NCI-H1930 (cell line): ENCODE results near the gene CHD3.
"Not testable (repeated sequence)": the region's sequence is repeated elsewhere in the genome, so short reads cannot be mapped to it uniquely, and the experiment has no call there.

Experiments used
- DNase-seq, 2 experiments: peaks; one replicate each; lab custom pipeline; 2025; lab: John Stamatoyannopoulos, UW

CHD3 gene

DNA sequence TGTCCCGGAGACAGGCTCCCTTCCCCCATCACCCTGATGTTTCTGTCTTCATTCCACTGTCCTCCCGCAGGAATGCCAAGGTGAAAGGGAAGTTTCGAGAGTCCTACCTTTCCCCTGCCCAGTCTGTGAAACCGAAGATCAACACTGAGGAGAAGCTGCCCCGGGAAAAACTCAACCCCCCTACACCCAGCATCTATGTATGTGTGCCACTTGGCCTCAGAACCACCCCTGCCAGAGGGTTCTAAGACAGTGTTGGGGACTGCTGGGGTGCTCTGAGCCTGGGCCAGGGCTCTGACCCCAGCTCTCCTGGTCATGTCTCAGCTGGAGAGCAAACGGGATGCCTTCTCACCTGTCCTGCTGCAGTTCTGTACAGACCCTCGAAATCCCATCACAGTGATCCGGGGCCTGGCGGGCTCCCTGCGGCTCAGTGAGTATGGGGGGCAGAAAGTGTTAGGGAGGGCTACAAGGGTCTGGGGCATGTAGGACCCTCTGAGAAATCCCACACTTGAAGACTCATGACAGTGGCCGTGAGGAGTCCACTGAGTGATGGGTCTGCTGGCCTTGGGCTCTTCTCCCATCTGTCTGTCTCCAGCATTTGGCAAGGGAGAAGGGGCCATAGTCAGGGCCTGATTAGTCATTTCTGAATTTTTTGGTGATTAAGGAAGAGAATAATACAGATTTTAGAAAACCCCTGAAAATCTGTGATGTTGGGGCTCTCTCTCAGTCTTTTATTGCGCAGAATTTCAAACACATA is 38.7 kb upstream of the CHD3 start:
- DNase-seq: no peak

DNA sequence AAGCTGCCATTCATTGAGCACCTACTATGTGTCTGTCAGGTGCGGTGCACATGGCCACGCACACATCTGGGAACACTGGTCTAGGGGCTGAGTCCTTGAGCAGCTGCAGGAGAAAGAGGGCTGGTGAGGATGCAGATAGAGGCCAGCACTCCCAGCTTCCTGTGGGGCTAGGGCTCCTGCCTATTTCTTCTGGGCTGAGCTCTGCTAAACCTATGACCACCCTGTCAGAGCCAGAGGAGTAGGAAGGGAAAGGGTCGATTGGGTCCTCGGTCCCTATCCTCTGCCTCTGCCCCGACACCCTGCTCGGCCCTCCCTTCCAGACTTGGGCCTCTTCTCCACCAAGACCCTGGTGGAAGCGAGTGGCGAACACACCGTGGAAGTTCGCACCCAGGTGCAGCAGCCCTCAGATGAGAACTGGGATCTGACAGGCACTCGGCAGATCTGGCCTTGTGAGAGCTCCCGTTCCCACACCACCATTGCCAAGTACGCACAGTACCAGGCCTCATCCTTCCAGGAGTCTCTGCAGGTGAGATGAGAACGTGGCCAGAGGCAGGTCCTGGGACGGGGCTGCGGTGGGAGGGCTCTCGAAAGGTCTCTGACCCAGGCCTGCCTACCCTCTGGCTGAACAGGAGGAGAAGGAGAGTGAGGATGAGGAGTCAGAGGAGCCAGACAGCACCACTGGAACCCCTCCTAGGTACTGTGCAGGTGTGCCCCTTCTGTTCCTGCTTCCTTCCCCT is 37.7 kb upstream of the CHD3 start:
- no peak for DNase-seq

DNA sequence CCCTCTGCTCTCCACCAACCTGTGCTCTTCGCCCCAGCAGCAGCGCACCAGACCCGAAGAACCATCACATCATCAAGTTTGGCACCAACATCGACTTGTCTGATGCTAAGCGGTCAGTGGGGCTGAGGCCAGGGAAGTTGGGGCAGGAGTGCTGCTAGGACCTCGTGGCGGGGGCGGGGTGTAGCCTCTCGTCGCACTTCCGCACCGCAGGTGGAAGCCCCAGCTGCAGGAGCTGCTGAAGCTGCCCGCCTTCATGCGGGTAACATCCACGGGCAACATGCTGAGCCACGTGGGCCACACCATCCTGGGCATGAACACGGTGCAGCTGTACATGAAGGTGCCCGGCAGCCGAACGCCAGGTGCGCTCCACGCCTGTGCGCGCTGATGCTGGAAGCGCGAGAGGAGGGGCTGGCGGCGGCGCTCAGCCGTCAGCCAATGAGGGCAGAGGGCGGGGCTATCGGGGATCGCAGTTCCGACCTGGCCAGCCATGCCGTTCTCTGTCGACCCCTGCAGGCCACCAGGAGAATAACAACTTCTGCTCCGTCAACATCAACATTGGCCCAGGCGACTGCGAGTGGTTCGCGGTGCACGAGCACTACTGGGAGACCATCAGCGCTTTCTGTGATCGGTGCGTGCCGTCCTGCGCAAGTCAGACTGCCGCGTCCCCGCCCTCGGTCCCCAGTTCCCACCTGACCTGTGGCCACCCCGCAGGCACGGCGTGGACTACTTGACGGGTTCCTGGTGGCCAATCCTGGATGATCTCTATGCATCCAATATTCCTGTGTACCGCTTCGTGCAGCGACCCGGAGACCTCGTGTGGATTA is 36.9 kb upstream of the CHD3 start:
- peak; percentile 82 to 87 for DNase-seq

DNA sequence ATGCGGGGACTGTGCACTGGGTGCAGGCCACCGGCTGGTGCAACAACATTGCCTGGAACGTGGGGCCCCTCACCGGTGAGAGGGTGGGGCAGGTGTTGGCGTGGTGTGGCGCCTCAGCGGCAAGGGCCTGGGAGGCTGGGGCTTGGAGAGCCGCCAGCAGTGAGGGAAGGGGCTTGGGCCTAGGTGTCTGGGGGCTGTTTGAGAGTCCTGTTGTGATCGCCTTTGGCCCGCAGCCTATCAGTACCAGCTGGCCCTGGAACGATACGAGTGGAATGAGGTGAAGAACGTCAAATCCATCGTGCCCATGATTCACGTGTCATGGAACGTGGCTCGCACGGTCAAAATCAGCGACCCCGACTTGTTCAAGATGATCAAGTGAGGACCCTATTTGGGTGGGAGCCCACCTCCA is 36.3 kb upstream of the CHD3 start:
- DNase-seq: no peak

DNA sequence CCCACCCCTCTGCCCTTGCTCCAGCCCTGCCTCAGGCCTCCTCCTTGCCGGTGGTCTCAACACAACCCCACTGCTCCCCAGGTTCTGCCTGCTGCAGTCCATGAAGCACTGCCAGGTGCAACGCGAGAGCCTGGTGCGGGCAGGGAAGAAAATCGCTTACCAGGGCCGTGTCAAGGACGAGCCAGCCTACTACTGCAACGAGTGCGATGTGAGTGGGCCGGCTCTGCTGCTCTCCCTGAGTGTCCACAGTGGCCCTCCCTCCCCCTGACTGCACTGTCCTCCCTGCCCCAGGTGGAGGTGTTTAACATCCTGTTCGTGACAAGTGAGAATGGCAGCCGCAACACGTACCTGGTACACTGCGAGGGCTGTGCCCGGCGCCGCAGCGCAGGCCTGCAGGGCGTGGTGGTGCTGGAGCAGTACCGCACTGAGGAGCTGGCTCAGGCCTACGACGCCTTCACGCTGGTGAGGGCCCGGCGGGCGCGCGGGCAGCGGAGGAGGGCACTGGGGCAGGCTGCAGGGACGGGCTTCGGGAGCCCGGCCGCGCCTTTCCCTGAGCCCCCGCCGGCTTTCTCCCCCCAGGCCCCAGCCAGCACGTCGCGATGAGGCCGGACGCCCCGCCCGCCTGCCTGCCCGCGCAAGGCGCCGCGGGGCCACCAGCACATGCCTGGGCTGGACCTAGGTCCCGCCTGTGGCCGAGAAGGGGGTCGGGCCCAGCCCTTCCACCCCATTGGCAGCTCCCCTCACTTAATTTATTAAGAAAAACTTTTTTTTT is 35.5 kb upstream of the CHD3 start:
- no peak for DNase-seq

DNA sequence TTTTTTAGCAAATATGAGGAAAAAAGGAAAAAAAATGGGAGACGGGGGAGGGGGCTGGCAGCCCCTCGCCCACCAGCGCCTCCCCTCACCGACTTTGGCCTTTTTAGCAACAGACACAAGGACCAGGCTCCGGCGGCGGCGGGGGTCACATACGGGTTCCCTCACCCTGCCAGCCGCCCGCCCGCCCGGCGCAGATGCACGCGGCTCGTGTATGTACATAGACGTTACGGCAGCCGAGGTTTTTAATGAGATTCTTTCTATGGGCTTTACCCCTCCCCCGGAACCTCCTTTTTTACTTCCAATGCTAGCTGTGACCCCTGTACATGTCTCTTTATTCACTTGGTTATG is 34.9 kb upstream of the CHD3 start:
- no peak for DNase-seq

DNA sequence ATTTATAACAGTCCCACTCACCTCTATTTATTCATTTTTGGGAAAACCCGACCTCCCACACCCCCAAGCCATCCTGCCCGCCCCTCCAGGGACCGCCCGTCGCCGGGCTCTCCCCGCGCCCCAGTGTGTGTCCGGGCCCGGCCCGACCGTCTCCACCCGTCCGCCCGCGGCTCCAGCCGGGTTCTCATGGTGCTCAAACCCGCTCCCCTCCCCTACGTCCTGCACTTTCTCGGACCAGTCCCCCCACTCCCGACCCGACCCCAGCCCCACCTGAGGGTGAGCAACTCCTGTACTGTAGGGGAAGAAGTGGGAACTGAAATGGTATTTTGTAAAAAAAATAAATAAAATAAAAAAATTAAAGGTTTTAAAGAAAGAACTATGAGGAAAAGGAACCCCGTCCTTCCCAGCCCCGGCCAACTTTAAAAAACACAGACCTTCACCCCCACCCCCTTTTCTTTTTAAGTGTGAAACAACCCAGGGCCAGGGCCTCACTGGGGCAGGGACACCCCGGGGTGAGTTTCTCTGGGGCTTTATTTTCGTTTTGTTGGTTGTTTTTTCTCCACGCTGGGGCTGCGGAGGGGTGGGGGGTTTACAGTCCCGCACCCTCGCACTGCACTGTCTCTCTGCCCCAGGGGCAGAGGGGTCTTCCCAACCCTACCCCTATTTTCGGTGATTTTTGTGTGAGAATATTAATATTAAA is 34.4 kb upstream of the CHD3 start:
- DNase-seq: no peak

DNA sequence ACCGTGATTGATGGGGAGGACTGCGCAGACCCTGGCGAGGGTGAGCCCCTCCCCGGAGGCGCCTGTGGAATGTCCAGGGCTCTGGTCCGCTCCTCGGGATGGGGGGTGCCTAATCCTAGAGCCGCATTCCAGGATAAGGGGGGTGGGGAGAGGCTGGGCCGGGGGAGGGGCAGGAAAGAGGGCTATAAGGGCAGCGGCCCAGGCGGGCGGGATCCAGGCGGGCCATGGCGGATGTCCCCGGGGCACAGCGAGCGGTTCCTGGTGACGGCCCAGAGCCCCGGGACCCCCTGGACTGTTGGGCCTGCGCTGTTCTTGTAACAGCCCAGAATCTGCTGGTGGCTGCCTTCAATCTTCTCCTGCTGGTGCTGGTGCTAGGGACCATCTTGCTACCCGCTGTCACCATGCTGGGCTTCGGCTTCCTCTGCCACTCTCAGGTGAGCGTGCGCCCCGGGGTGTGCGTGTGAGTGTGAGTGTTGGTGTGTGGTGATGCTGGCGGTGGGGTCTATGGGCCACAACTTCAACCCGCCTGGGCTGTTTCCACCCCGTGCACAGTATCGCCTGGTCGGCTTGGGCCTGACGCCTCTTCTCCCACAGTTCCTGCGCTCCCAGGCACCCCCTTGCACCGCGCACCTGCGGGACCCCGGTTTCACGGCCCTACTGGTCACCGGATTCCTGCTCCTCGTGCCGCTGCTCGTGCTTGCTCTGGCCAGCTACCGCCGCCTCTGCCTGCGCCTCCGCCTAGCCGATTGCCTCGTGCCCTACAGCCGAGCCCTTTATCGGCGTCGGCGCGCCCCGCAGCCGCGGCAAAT is 33.5 kb upstream of the CHD3 start, which contains the start of gene TMEM88:
TSS of gene TMEM88 (plus strand) at position 216 of the 809 bp plus-strand sequence. CDS start at position 225, 9 bp downstream.
- no peak for DNase-seq

DNA sequence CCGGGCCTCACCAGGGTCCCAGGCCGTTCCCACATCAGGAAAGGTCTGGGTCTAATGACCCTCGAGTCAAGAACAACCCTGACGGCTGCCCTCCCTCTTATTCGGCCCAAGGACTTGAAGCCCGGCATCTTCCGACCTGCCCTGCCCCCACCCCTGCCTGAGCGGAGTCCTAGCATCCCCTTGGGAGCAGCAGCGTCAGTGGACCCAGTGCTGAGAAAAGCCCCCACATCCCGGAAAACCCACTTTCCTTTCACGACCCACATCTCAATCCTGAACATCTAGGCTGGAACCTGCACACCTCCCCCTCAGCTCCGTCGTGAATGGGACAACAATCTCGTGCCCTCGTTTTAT is 33.0 kb upstream of the CHD3 start:
- no peak for DNase-seq

DNA sequence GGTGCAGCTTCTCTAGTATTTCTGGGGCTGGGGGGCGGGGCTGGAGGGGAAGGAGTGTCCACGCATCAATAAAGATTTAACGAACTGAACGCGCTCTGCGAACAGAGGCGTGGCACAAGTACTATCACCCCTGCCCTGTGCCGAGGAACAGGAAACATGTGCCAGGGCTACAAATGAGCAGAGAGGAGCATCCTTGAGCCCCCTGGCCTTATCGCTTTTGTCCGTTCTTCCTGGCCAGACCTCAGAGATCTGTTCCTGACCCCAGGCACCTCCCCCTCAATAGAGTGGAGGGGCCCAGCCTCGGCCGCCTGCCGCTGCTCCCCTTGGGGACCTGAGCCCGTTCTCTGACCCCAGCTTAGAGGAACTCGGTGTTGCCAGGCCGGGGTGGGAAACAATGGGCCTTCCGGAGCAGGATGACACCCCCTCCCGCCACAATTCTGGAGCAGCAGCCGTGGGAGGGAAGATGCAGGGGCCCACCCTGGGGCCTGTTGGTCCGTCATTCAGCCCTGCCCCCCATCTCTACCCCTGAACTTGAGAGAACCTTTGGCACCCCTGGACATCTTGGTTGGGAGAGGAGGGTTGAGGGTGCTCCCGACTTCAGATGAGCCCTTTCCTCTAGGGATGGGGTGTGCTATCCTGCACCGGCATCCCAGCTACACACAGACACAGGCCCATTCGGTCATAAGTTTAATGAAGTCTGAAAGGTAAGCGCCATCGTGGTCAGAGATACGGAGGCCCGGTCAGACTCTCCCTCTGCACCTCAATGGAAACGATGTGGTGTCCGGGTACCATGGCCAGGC is 32.4 kb upstream of the CHD3 start:
- no peak for DNase-seq

DNA sequence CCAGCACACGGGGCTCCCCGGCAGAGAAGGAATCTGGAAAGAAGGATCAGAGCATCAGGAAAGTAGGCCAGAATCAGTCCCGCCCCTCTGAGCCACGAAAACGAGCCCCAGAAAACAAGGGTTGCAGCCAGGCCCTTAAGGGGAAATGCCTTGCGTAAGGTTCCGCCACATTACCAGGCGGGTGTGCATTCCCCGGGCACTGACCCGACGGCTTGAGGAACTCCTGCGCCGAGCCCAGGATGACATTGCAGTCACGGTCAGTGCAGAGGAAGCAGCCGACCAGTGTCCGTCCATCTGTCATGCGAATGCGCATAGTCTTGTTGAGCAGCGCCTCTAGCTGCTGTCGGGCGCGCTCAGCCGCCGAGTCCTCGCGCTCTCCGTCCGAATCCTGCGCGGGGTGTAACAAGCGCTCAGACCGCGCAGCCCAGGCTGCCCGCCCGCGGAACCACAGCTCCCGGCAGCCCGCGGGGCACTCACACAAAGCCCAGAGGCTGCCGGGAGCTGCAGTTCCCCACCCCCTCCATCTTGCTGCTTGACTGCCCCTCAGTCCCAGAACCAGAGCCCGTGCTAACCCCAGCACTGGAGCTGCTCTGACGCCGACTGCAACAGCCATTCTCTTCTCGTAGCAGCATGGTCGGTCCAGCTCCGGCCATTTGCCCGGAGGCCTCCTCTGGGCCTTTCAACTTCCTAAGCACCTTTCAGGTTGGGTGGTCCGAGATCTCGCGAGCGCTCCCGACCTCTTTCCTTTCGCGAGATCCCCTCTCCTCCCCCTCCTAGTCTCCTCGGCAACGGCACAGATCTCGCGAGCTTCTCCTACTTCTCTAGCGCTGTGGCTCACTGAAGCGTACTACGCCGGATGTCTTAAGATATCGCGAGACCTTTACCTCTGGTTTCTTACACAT is 31.5 kb upstream of the CHD3 start, which contains the start of gene NAA38:
TSS of gene NAA38 (minus strand) at position 749 of the 902 bp plus-strand sequence. CDS start at position 653, 96 bp downstream.
- peak; percentile 98 for DNase-seq

DNA sequence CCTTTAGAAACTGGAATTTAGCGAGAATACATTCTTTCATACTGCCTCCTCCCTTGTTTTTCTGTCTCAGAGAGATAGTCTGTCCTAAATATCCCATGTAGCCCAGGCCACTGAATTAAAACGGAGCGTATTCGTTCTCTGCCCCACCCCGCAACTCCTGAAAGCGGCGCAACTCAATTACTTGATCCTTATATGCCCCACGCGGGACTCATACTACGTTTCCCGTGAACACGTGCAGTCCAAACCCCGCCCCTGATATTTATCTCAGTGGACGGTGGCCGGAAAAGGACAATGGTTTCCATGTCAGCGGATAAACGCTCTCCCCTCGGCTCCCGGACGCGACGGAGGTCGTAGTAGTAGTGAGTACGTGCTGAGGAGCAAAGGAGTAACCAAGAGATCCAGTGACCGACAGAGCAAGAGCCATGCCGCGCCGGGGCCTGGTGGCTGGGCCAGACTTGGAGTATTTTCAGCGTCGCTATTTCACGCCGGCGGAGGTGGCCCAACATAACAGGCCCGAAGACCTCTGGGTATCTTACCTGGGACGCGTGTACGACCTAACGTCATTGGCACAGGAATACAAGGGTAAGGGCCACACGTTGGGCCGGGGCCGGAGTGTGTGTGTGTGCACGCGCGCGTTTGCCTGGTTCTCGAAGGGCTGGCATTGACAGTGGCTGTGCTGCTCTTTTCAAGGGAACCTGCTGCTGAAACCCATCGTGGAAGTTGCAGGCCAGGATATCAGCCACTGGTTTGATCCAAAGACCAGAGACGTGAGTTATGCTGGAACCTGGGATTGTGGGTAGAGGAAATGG is 30.7 kb upstream of the CHD3 start, which contains the start of gene CYB5D1:
TSS of gene CYB5D1 (plus strand) at position 291 of the 809 bp plus-strand sequence. CDS start at position 423, 132 bp downstream.
- peak; percentile 91 to 93 for DNase-seq

DNA sequence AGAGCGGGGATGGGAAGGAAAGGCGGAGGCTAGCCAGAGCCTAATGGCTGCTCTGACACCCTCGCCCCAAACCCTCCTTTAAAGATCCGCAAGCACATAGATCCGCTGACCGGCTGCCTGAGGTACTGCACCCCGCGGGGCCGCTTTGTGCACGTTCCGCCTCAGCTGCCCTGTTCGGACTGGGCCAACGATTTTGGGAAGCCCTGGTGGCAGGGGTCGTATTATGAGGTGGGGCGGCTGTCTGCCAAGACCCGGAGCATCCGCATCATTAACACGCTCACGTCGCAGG is 30.1 kb upstream of the CHD3 start:
- no peak for DNase-seq

DNA sequence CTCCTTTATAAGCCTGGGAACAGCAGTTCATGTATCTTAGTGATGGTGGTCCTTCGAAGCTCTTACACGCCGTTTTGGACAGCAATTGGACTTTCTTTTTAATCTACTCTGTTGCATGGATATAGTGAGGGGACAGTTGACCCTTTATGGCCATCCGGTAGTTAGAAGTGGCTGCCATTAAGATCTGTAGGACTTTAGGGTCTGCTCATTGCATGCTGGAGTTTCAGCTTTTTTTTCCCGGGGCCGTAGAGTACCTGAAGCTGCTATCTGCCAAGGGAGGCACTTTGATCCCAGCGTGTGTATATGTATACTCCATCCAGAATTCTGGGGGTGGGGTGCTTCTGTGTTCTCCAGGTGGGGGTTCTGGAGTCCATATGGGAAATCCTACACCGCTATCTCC is 29.6 kb upstream of the CHD3 start:
- DNase-seq: no peak

DNA sequence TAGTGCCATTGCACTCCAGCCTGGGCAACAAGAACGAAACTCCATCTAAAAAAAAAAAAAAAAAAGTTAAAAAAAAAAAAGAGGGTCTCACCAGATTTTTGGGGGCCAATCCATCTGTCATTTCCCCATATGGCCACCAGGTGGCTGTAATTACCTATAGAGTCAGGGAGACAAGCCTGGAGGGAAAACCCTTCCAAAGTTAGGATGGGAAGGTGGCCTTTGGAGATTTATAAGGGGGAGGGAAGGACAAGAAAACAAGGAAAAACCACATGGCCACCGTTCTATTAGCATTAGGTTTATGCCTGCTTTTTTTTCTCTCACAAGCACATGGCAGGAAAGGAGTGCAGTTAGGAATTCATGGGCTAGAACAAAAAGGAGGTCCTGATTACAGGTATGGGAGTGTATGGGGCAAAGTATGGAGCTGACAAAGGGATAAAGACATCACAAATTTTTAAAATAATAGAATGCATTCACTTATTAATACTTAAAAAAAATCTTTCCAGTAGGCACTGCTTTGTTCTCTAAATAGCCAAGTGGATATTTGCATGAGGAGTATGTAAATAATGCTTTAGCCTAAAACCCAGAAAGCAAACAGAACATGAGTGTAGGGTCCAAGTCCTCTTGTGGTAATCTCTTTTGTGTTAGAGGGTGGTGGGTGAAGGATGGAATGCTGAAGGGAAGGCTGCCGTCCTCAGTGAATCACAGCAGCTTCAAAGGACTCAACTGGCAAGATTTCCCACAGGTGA is 25.7 kb upstream of the CHD3 start:
- peak in 1 of 2 experiments; percentile 30 for DNase-seq

DNA sequence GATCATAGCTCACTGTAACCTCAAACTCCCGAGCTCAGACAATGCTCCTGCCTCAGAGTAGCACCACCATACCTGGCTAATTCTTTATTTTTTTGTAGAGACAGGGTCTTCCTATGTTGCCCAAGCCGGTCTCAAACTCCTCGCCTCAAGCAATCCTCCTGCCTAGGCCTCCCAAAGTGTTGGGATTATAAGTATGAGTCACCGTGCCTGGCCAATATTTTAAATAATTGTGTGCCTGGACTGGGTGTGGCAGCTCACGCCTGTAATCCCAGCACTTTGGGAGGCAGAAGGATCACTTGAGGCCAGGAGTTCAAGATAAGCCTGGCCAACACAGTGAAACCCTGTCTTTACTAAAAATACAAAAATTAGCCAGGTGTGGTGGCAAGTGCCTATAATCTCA is 24.2 kb upstream of the CHD3 start:
- DNase-seq: not testable (repeated sequence)
